GM23338 (cell line): Measurements from ENCODE around the gene LAGE3.

Experiments used
- EZH2 ChIP-seq: fragments of 200-600 bp; sonication (generic); IDR thresholded peaks from one replicate; pipeline ENCODE4 v1.8.0; 2017; ENCODE audit warnings: antibody characterized with exemption, mild to moderate bottlenecking, low read depth; ENCODE audit not compliant: unreplicated experiment
- EZH2phosphoT487 ChIP-seq: fragments of 200-600 bp; sonication (generic); IDR thresholded peaks from one replicate; pipeline ENCODE4 v1.8.1; 2018; ENCODE audit warnings: antibody characterized with exemption; ENCODE audit not compliant: unreplicated experiment
- ZNF114 ChIP-seq: fragments of 250-450 bp; sonication (Bioruptor Pico); IDR thresholded peaks from 2 replicates; pipeline ENCODE4 v1.5.0; 2020; ENCODE audit warnings: mild to moderate bottlenecking, moderate library complexity
- TF ChIP-seq, protein P1 (sequence below), 2 experiments: fragments of 200-600 bp in 1 of 2; sonication (generic) in 1 of 2; conservative IDR thresholded peaks; 2 replicates each; pipeline versions ENCODE4 v1.5.1 to v1.6.1; 2016 to 2017; ENCODE audit warnings: antibody characterized with exemption in 2 of 2, low read depth in 2 of 2, mild to moderate bottlenecking in 2 of 2, moderate library complexity in 1 of 2

DNA sequence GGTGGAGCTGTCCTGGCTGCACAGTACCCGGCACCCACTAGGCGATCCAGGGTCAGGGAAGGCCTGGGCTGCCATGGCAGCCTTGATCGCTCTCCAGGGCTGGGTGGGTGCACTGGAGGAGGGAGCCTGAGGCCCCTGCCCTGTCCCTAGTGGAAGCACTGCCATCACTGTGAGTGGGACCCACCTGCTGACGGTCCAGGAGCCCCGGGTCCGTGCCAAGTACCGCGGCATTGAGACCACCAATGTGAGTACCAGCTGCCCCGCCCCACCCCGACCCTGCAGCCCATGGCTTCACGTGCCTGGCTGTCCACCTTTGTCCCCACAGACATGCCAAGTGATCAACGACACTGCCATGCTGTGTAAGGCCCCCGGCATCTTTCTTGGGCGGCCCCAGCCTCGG lies 12.2 kb downstream of the LAGE3 start:
- TF ChIP-seq, protein P1, sequence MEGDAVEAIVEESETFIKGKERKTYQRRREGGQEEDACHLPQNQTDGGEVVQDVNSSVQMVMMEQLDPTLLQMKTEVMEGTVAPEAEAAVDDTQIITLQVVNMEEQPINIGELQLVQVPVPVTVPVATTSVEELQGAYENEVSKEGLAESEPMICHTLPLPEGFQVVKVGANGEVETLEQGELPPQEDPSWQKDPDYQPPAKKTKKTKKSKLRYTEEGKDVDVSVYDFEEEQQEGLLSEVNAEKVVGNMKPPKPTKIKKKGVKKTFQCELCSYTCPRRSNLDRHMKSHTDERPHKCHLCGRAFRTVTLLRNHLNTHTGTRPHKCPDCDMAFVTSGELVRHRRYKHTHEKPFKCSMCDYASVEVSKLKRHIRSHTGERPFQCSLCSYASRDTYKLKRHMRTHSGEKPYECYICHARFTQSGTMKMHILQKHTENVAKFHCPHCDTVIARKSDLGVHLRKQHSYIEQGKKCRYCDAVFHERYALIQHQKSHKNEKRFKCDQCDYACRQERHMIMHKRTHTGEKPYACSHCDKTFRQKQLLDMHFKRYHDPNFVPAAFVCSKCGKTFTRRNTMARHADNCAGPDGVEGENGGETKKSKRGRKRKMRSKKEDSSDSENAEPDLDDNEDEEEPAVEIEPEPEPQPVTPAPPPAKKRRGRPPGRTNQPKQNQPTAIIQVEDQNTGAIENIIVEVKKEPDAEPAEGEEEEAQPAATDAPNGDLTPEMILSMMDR (conservative IDR thresholded peaks at IDR 0.05; ENCODE audit: low read depth in 2 of 2): no peak
- TF ChIP-seq ZNF114 (CRISPR knock-in tag) (no peak), EZH2phosphoT487 (no peak), EZH2 (no peak)
